Liver (tissue), 9 donors: ENCODE results near the gene STAP2. TPM values are rescaled to one million over a fixed set of nuclear protein-coding genes. Genes with fewer than 3 reads are reported as not detected.

ENCODE experiments used
- DNase-seq: peaks from one replicate; pipeline ENCODE4 v3.0.0-alpha.2; 2017; ENCODE audit warnings: low spot score
- H3K27ac ChIP-seq, 2 donors: one replicate each; pipeline ENCODE4 v1.7.0; 2013; ENCODE audit warnings: inconsistent platforms in 2 of 2, low read length in 2 of 2, control low read depth in 1 of 2, low read depth in 1 of 2, mild to moderate bottlenecking in 1 of 2
- H3K27me3 ChIP-seq, 4 donors: one replicate each; pipeline versions ENCODE4 v1.6.1 to v1.7.0; 2013; ENCODE audit warnings: low read length in 3 of 4, inconsistent platforms in 1 of 4, mild to moderate bottlenecking in 1 of 4, moderate library complexity in 1 of 4; ENCODE audit not compliant: control insufficient read depth in 4 of 4, insufficient read depth in 4 of 4
- H3K36me3 ChIP-seq, 4 donors: one replicate each; pipeline versions ENCODE4 v1.6.1 to v1.7.0; 2013; ENCODE audit warnings: low read length in 3 of 4, mild to moderate bottlenecking in 3 of 4, low read depth in 1 of 4, moderate library complexity in 1 of 4; ENCODE audit not compliant: control insufficient read depth in 4 of 4, insufficient read depth in 3 of 4
- H3K4me1 ChIP-seq, 4 donors: one replicate each; pipeline versions ENCODE4 v1.6.1 to v1.7.0; 2013; ENCODE audit warnings: low read length in 3 of 4, mild to moderate bottlenecking in 3 of 4, moderate library complexity in 1 of 4; ENCODE audit not compliant: control insufficient read depth in 4 of 4, insufficient read depth in 4 of 4
- H3K4me3 ChIP-seq, 3 donors: one replicate each; pipeline versions ENCODE4 v1.6.1 to v1.7.0; 2013; ENCODE audit warnings: low read length in 3 of 3, control low read depth in 1 of 3, low read depth in 1 of 3, mild to moderate bottlenecking in 1 of 3
- H3K9ac ChIP-seq, 2 donors: one replicate each; pipeline ENCODE4 v1.7.0; 2013; ENCODE audit warnings: low read length in 2 of 2, mild to moderate bottlenecking in 2 of 2, moderate library complexity in 2 of 2, control low read depth in 1 of 2, low read depth in 1 of 2
- H3K9me3 ChIP-seq, 4 donors: one replicate each; pipeline versions ENCODE4 v1.6.1 to v1.7.0; 2013; ENCODE audit warnings: low read length in 3 of 4; ENCODE audit not compliant: control insufficient read depth in 4 of 4
- ATF3 ChIP-seq: IDR thresholded peaks from 2 replicates; pipeline ENCODE4 v1.6.1; 2016; ENCODE audit warnings: antibody characterized with exemption
- CTCF ChIP-seq: fragments of 150-350 bp; IDR thresholded peaks from 2 replicates; pipeline ENCODE4 v1.5.1; 2017; ENCODE audit warnings: improper control_type of control experiment, low read depth, low read length; ENCODE audit not compliant: missing input control
- EGR1 ChIP-seq, 2 donors: IDR thresholded peaks; 2 replicates each; pipeline ENCODE4 v1.6.1; 2016 to 2018; ENCODE audit warnings: antibody characterized with exemption in 2 of 2, low read depth in 2 of 2
- FOXA1 ChIP-seq: IDR thresholded peaks from 2 replicates; pipeline ENCODE4 v1.6.1; 2016; ENCODE audit warnings: antibody characterized with exemption
- FOXA2 ChIP-seq: IDR thresholded peaks from 2 replicates; pipeline ENCODE4 v1.6.1; 2016; ENCODE audit warnings: antibody characterized with exemption
- GABPA ChIP-seq, 2 donors: IDR thresholded peaks in 1 of 2; conservative IDR thresholded peaks in 1 of 2; 2 replicates each; pipeline ENCODE4 v1.6.1; 2016; ENCODE audit warnings: antibody characterized with exemption in 2 of 2, mild to moderate bottlenecking in 1 of 2, moderate library complexity in 1 of 2
- HNF4A ChIP-seq, 2 donors: conservative IDR thresholded peaks; 2 replicates each; pipeline ENCODE4 v1.6.1; 2016; ENCODE audit warnings: antibody characterized with exemption in 2 of 2, mild to moderate bottlenecking in 2 of 2
- HNF4G ChIP-seq: IDR thresholded peaks from 2 replicates; pipeline ENCODE4 v1.6.1; 2016; ENCODE audit warnings: antibody characterized with exemption
- JUND ChIP-seq, 2 donors: IDR thresholded peaks; 2 replicates each; pipeline ENCODE4 v1.6.1; 2016; ENCODE audit warnings: antibody characterized with exemption in 2 of 2
- NR2F2 ChIP-seq: IDR thresholded peaks from 2 replicates; pipeline ENCODE4 v1.6.1; 2016; ENCODE audit warnings: antibody characterized with exemption
- RAD21 ChIP-seq, 2 donors: IDR thresholded peaks; 2 replicates each; pipeline ENCODE4 v1.6.1; 2016; ENCODE audit warnings: antibody characterized with exemption in 2 of 2, mild to moderate bottlenecking in 2 of 2
- REST ChIP-seq: IDR thresholded peaks from 2 replicates; pipeline ENCODE4 v1.6.1; 2016; ENCODE audit warnings: antibody characterized with exemption, mild to moderate bottlenecking
- RXRA ChIP-seq, 2 donors: IDR thresholded peaks; 2 replicates each; pipeline ENCODE4 v1.6.1; 2017 to 2018; ENCODE audit warnings: antibody characterized with exemption in 2 of 2, mild to moderate bottlenecking in 1 of 2
- TAF1 ChIP-seq: conservative IDR thresholded peaks from 2 replicates; pipeline ENCODE4 v1.6.1; 2016; ENCODE audit warnings: antibody characterized with exemption, mild to moderate bottlenecking
- YY1 ChIP-seq: IDR thresholded peaks from 2 replicates; pipeline ENCODE4 v1.6.1; 2016; ENCODE audit warnings: antibody characterized with exemption, mild to moderate bottlenecking
- ZBTB33 ChIP-seq: IDR thresholded peaks from 2 replicates; pipeline ENCODE4 v1.6.1; 2016; ENCODE audit warnings: antibody characterized with exemption
- WGBS: extraction: QIAGEN DNeasy Blood & Tissue Kit; methylation state at CpG from one replicate; pipeline ENCODE4 v1.1.7; 2013; 5-methylcytosine and 5-hydroxymethylcytosine counted together
- polyA plus RNA-seq, 2 donors: library from polyadenylated mRNA; stranded (reverse) in 1 of 2; unstranded in 1 of 2; fragments of 200-250 nt in 1 of 2; fragments of >200 nt in 1 of 2; fragmentation: Nextera tagmentation in 1 of 2; extraction: Ambion mirVana in 1 of 2; gene quantifications; one replicate each; pipeline versions ENCODE4 v1.2.1 to v1.2.3, GENCODE V29; 2013 to 2015
- total RNA-seq, 2 donors: library from RNA; depleted of rRNA; stranded (reverse); fragments of >200 nt; gene quantifications; one replicate each; pipeline ENCODE4 v1.2.3, GENCODE V29; 2014
- donor health status: healthy.
- donor health status: healthy.
- donor health status: healthy.
- donor health status: healthy.
- donor health status: healthy.

Gene STAP2
- total and polyA plus RNA-seq, 4 donors = 8.6 to 26.4 (median 24.0) TPM

GRCh38 chr19:4320419-4320818 lies 18.2 kb downstream of the STAP2 start:
- Histone ChIP-seq H3K27ac (no peak overlapping the region), H3K27me3 (no peaks in the 10 kb centered on the region), H3K9ac (no peak overlapping the region), H3K4me1 (peaks cover 0 to 4% (median 0%) of the 10 kb centered on the region in 4 donors), H3K36me3 (peaks cover 0 to 2% (median 0%) of the 10 kb centered on the region in 4 donors), H3K4me3 (no peak overlapping the region), H3K9me3 (peaks cover 0 to 3% (median 0%) of the 10 kb centered on the region in 4 donors)
- 94% methylated on average over 2 of the region's 2 CpGs for WGBS
- no peak for TF ChIP-seq EGR1 (IDR thresholded peaks at IDR 0.05; ENCODE audit: low read depth in 2 of 2)
- DNase-seq = no peak

GRCh38 chr19:4319067-4319718 lies 19.4 kb downstream of the STAP2 start:
- Histone ChIP-seq H3K4me1 (peaks cover 0 to 5% (median 1%) of the 10 kb centered on the region in 4 donors), H3K36me3 (peaks cover 0 to 2% (median 0%) of the 10 kb centered on the region in 4 donors), H3K9me3 (peaks cover 0 to 3% (median 0%) of the 10 kb centered on the region in 4 donors), H3K27ac (no peak overlapping the region), H3K9ac (no peak overlapping the region), H3K4me3 (no peak overlapping the region), H3K27me3 (no peaks in the 10 kb centered on the region)
- DNase-seq = no peak
- TF ChIP-seq REST (no peak), FOXA2 (no peak), HNF4A (conservative IDR thresholded peaks at IDR 0.05) (no peak), NR2F2 (no peak), GABPA (IDR thresholded peaks at IDR 0.05 in 1 of 2, conservative IDR thresholded peaks at IDR 0.05 in 1 of 2) (no peak), ATF3 (no peak), FOXA1 (no peak), ZBTB33 (no peak), TAF1 (no peak), RXRA (IDR thresholded peaks at IDR 0.05) (no peak), YY1 (no peak)
- WGBS = over 99% methylated on average over 2 of the region's 2 CpGs

- WGBS = 95% methylated on average over 7 of the region's 7 CpGs
- TF ChIP-seq GABPA (IDR thresholded peaks at IDR 0.05 in 1 of 2, conservative IDR thresholded peaks at IDR 0.05 in 1 of 2) (no peak), CTCF (no peak), HNF4G (no peak), RAD21 (IDR thresholded peaks at IDR 0.05) (no peak), EGR1 (IDR thresholded peaks at IDR 0.05; ENCODE audit: low read depth in 2 of 2) (no peak), NR2F2 (no peak), YY1 (no peak), JUND (IDR thresholded peaks at IDR 0.05) (no peak), FOXA1 (no peak), REST (no peak), RXRA (IDR thresholded peaks at IDR 0.05) (no peak), FOXA2 (no peak)
Observed at GRCh38 chr19:4318460-4318859, 20.2 kb downstream of the STAP2 start.

More at GRCh38 chr19:4318460-4318859, 20.2 kb downstream of the STAP2 start:
- Histone ChIP-seq H3K27ac (no peak overlapping the region), H3K36me3 (no peaks in the 10 kb centered on the region), H3K4me1 (peaks cover 0 to 9% (median 5%) of the 10 kb centered on the region in 4 donors), H3K27me3 (no peaks in the 10 kb centered on the region), H3K4me3 (no peak overlapping the region), H3K9ac (no peak overlapping the region), H3K9me3 (peaks cover 0 to 3% (median 0%) of the 10 kb centered on the region in 4 donors)
- no peak for DNase-seq
